Bladder microvascular endothelial cell (primary cell): ENCODE measurements around the gene LPIN3. TPM values are rescaled to one million over a fixed set of nuclear protein-coding genes. Genes with fewer than 3 reads are reported as not detected.

Source experiments
- total RNA-seq: library from RNA; depleted of rRNA; stranded (reverse); fragments of >200 nt; gene quantifications from 2 replicates; pipeline ENCODE4 v1.2.3, GENCODE V29; 2014

Gene LPIN3
- 0.94 and 2.3 TPM in 2 replicates for total RNA-seq

GRCh38 chr20:41340327-41341055 is at the start of gene LPIN3:
LPIN3 (plus strand) TSS chr20:41340821; CDS start chr20:41345804, 4,983 bp downstream.

GRCh38 chr20:41317546-41318270 is 22.9 kb upstream of the LPIN3 start, which contains the start of gene ZHX3:
ZHX3 (minus strand) TSS chr20:41317731; CDS start chr20:41204916, 112,815 bp downstream.

GRCh38 chr20:41366546-41367392 is 26.1 kb downstream of the LPIN3 start, which contains the start of gene EMILIN3:
EMILIN3 (minus strand) TSS chr20:41366818; CDS start chr20:41366634, 184 bp downstream.

Other genes with a start within 250 kb of the LPIN3 start
- 147 and 274 TPM in 2 replicates for gene PLCG1, start 203.3 kb upstream of the LPIN3 start, total RNA-seq
- 5.3 and 9.3 TPM in 2 replicates for gene ZHX3, start 23.1 kb upstream of the LPIN3 start, total RNA-seq
- under 0.01 and 0.06 TPM in 2 replicates for gene EMILIN3, start 26.0 kb downstream of the LPIN3 start, total RNA-seq